HG03064 (cell line): ENCODE data around the gene KNCN.

ENCODE experiments used
- ATAC-seq: cut with Tn5 transposase; IDR thresholded peaks from one replicate; pipeline ENCODE4 v1.9.1; 2021; ENCODE audit warnings: low read depth; ENCODE audit not compliant: unreplicated experiment

KNCN gene

GRCh38 chr1:46546210-46546609 is 5.2 kb downstream of the KNCN start:
- no peak for ATAC-seq

GRCh38 chr1:46545784-46546183 is 5.7 kb downstream of the KNCN start:
- no peak for ATAC-seq

GRCh38 chr1:46544561-46545240 is 6.7 kb downstream of the KNCN start:
- no peak for ATAC-seq

DNA sequence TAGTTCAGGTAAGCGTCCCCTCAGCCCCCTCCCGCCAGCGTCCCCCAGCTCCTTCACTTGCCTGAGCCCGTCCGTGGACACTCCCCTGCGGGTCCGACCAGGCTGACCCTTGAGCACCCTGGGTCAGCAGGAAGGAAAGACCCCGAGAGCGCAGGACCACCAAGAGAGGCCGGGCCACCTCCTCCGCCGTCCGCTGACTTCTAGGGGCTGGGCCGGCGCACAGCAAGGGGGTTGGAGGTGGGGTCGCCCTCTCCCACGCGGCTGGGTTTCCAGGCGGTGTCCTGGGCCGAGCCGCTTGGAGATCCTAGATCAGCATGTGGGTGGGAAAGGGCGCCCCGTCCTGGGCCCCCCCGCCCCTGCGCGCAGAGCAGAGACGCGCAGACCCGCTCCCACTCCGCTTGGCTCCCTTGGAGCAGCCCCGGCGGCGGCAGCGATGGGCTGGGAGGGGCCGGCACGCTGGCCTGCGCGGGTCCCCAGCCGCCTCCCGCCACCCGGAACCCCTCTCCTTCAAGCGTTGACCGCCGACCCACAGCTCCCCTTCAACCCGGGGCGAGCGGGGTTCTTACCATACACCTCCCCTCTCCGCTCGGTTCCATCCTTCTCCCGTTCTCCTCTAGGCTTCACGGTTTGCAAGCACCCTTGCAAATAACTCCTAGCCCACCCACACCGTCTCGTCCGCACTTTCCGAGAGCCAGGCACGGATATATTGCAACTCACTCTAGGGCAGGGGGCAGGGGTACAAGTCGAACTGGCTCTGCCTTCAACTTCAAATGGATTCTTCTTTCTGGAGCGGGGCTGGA is 7.5 kb downstream of the KNCN start:
- no peak for ATAC-seq

DNA sequence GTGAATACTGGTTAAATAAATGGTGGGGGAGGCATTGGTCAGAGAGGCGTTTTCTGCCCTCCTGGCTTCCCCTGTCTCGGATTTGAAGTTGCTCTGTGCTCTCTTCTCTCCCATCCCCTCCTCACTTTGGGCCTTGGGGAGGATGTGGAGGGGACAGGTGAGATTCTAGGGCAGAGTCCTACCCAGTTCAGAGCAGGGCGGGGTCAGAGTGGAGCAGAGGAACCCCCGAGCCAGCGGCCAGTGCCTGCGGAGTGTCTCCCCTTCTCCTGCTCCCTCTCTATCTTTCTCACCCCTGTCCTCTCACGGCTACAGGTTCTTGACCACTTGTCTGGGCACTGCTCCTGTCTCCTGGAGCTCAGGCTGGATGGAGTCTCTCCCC is 8.1 kb downstream of the KNCN start:
- no peak for ATAC-seq

DNA sequence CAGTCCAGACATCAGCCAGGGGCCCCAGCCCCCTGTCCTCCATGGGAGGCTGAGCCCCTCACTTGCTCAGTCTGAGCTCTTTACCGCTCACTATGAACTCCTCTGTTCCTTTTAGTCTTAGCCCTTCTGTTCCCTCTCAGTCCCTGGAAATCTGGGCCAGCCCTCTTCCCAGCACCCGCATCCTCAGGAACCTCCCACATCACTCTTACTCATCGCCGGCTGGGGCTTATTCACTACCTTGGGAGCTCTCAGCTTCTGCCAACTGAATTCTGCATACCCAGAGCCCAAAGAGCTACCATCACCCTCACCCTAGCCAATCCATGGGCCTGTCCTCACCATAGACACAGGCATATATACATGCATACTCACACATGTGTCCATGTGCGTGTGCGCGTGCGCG is 11.5 kb downstream of the KNCN start:
- ATAC-seq = no peak

DNA sequence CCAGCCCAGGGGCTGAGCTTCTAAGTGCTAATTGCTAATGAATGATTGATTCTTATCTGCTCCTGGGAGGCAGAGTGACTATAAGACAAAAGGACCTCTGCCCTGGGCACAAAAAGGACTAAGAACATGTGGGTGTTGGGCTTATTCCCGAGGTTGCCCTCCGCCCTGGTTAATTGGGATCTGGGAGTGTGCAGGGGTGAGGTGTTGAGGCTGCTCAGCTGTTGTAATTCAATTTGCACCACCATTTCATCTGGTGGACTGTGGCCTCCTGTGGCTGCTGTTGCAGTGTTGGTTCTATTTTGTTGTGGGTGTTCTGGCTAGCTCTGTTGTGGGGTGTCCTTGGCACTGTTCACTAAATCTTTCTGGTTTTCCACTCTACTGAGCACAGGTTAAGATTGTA is 13.3 kb downstream of the KNCN start:
- no peak for ATAC-seq

GRCh38 chr1:46537651-46538050 is 13.8 kb downstream of the KNCN start:
- no peak for ATAC-seq

DNA sequence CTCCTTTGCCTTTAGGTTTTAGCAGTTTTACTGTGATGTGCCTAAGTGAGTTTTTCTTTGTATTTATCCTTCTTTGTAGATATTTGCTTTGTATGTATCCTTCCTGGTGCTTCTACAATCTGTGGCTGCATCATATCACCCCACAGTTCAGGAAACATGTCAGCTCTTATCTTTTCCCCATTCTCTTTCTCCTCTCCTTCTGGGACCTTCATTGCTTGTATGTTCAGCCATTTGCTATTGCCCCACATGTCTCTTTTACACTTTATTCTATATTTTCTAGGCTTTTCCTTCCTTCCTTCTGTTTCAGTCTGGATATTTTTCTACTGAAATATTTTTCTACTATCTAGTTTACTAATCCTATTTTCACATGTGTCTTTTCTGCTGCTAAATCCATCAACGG is 14.9 kb downstream of the KNCN start:
- ATAC-seq = no peak

- no peak for ATAC-seq
Measured at GRCh38 chr1:46535063-46535462, 16.4 kb downstream of the KNCN start.

- ATAC-seq = no peak
Measured at GRCh38 chr1:46533179-46533864, 18.1 kb downstream of the KNCN start.

GRCh38 chr1:46532498-46533178 is 18.8 kb downstream of the KNCN start:
- no peak for ATAC-seq

DNA sequence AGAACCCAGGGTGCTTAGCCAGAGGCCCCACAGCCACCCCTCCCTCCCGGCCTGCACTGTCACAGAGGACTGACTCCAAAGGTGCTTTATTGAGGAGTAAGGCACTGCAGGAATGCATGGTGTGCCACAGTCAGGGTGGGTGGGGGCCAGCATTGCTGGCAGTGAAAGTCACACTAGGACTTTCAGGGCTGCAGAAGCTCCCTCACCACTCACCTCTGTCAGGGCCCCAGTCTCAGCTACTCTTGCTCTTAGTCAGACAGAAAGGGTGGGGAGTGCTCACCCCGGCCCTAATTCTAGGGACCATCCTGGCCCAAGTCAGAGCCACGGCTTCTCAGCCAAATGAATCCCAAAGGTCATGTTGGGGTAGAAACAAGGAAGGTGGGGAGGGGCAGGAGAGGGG is 19.4 kb downstream of the KNCN start:
- no peak for ATAC-seq

GRCh38 chr1:46530791-46531409 is 20.5 kb downstream of the KNCN start:
- ATAC-seq = no peak

DNA sequence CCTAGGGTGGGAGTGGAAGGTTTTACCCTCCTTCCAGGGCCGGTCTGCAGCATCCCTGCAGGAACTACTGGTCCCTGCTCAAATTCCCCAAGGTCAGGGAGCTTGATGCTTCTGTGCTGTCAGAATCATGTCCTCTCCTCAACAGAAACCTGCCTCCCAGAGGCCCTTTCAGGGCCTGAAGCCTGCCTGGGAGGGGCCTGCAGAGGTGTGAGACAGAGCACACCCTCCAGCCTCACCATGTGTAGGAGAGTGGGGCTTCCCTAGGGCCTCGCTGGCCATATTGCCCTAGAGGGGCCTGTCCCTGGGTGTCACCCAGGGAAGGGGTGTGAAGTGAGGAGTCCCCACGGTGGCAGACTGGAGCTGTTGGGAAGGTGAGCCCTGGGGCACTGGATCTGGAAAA is 21.1 kb downstream of the KNCN start:
- no peak for ATAC-seq

GRCh38 chr1:46529031-46529630 is 22.3 kb downstream of the KNCN start:
- no peak for ATAC-seq

DNA sequence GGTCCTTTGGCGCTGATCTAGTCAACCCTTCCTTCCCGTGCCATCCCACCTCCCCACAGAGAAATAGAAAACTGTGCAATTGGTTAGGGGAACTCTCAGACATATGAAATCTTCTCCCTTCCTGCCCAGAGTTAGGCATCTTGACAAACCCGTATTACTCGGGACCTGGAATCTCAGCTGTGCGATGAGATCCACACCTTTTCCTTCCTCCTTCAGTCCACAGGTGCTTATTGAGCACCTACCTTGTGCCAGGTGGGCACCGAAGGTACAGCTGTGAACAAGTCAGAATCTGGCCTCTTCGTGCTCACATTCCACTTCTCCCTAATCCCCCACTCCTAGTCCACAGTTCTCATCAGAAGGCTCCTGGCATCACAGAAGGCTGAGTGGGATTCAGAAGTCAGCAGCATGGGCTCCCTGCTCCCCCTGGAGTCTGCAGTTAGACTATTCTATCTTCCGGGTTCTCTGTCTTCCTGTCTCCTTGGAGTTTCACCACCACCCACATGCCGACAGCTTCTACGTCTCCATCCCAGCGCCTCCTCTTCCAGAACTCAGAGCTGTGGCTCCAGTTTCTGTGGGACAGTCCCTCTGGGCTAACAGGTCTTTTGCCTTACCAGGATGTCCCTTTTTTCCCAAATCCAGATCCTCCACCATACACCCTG is 23.0 kb downstream of the KNCN start:
- no peak for ATAC-seq

- no peak for ATAC-seq
Measured at GRCh38 chr1:46527474-46528296, 23.8 kb downstream of the KNCN start.

DNA sequence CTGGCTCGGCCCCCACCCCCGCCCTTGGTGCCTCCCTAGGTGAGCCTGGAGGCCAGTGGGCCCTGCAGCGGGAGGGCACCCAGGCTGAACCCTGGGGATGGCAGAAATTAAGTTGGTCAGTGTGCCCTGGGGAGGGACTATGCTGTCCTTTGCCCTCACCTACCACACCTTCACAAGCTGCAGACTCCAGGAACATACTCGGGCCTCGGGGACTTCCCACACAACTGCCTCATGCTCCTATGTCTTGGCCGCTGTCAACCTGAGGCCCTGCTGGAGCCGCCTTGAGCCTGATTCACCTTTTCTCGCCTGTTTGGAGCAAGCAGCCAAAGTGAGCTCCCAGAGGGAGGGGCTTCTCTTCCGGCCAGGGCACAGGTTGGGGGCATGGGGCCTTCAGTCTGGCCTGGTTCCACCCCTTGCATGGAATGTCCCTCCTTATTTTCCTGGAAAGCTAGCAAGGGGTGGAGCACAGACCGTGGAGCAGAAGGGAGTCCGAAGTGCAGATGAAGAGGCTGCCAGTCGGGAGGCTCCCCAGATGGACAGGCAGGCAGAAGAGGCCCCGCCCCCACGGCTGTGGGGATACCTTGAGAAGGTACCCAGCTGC is 24.7 kb downstream of the KNCN start:
- ATAC-seq = no peak
